Nephron (organoid): ENCODE data around the gene MIEN1.

Source experiments
- H3K27ac Mint-ChIP-seq, 3 experiments: 2 replicates each; pipeline ENCODE4 v1.8.0; 2020; ENCODE audit warnings: mixed read lengths in 3 of 3, mild to moderate bottlenecking in 2 of 3, moderate library complexity in 1 of 3
- H3K27me3 Mint-ChIP-seq: 2 replicates; pipeline ENCODE4 v1.8.0; 2021; ENCODE audit warnings: low read depth, mild to moderate bottlenecking, moderate library complexity, mixed read lengths
- H3K36me3 Mint-ChIP-seq: 2 replicates; pipeline ENCODE4 v1.8.0; 2020; ENCODE audit warnings: low read depth, mixed read lengths
- H3K4me1 Mint-ChIP-seq: 2 replicates; pipeline ENCODE4 v1.8.0; 2020; ENCODE audit warnings: mixed read lengths
- H3K4me3 Mint-ChIP-seq, 3 experiments: 2 replicates each; pipeline ENCODE4 v1.8.0; 2020; ENCODE audit warnings: mild to moderate bottlenecking in 3 of 3, mixed read lengths in 3 of 3, moderate library complexity in 2 of 3
- H3K9me3 Mint-ChIP-seq: 2 replicates; pipeline ENCODE4 v1.8.0; 2020; ENCODE audit warnings: mixed read lengths
- CTCF ChIP-seq, 3 experiments: fragments of 200-600 bp; sonication (generic); IDR thresholded peaks; one replicate each; pipeline ENCODE4 v1.5.0; 2021; ENCODE audit warnings: antibody characterized with exemption in 3 of 3; ENCODE audit not compliant: unreplicated experiment in 3 of 3

MIEN1 gene

GRCh38 chr17:39705786-39706348 is 24.5 kb downstream of the MIEN1 start:
- no peak for TF ChIP-seq CTCF (IDR thresholded peaks at IDR 0.05; ENCODE audit: unreplicated experiment in 3 of 3)
- peak overlapping the region in 2 of 3 experiments; percentile 19 to 65 for H3K4me3 Mint-ChIP-seq
- peaks cover 66% of the 10 kb centered on the region for H3K4me1 Mint-ChIP-seq
- H3K9me3 Mint-ChIP-seq, result no peaks in the 10 kb centered on the region
- H3K36me3 Mint-ChIP-seq, result peaks cover 32% of the 10 kb centered on the region
- peak overlapping the region in 2 of 3 experiments; percentile 34 to 72 for H3K27ac Mint-ChIP-seq
- no peaks in the 10 kb centered on the region for H3K27me3 Mint-ChIP-seq

- TF ChIP-seq CTCF (IDR thresholded peaks at IDR 0.05; ENCODE audit: unreplicated experiment in 3 of 3), result no peak
- H3K36me3 Mint-ChIP-seq, result peaks cover 26% of the 10 kb centered on the region
- H3K4me1 Mint-ChIP-seq, result peaks cover 66% of the 10 kb centered on the region
- H3K4me3 Mint-ChIP-seq, result peak overlapping the region in 2 of 3 experiments; percentile 57 to 65
- no peaks in the 10 kb centered on the region for H3K27me3 Mint-ChIP-seq
- H3K9me3 Mint-ChIP-seq, result no peaks in the 10 kb centered on the region
- peak overlapping the region; percentile 34 to 72 (median 66) for H3K27ac Mint-ChIP-seq
Observed at GRCh38 chr17:39704821-39705551, 25.3 kb downstream of the MIEN1 start.

- no peaks in the 10 kb centered on the region for H3K9me3 Mint-ChIP-seq
- H3K4me3 Mint-ChIP-seq, result peak overlapping the region in 2 of 3 experiments; percentile 66 to 98
- peaks cover 18% of the 10 kb centered on the region for H3K36me3 Mint-ChIP-seq
- H3K27me3 Mint-ChIP-seq, result no peaks in the 10 kb centered on the region
- peaks cover 57% of the 10 kb centered on the region for H3K4me1 Mint-ChIP-seq
- TF ChIP-seq CTCF (IDR thresholded peaks at IDR 0.05; ENCODE audit: unreplicated experiment in 3 of 3), result no peak
- H3K27ac Mint-ChIP-seq, result peak overlapping the region; percentile 60 to 83 (median 71)
Observed at GRCh38 chr17:39703913-39704312, 26.4 kb downstream of the MIEN1 start.

- Mint-ChIP-seq H3K9me3 (no peaks in the 10 kb centered on the region), H3K27ac (peak overlapping the region; percentile 60 to 96 (median 83)), H3K27me3 (no peaks in the 10 kb centered on the region), H3K4me1 (peaks cover 54% of the 10 kb centered on the region), H3K36me3 (peaks cover 13% of the 10 kb centered on the region), H3K4me3 (peak overlapping the region; percentile 90 to 98 (median 97))
- no peak for TF ChIP-seq CTCF (IDR thresholded peaks at IDR 0.05; ENCODE audit: unreplicated experiment in 3 of 3)
Observed at GRCh38 chr17:39702901-39703893, 27.1 kb downstream of the MIEN1 start.

- H3K36me3 Mint-ChIP-seq, result peaks cover 4% of the 10 kb centered on the region
- peaks cover 49% of the 10 kb centered on the region for H3K4me1 Mint-ChIP-seq
- H3K27ac Mint-ChIP-seq, result peak overlapping the region; percentile 83 to 96 (median 94)
- no peak for TF ChIP-seq CTCF (IDR thresholded peaks at IDR 0.05; ENCODE audit: unreplicated experiment in 3 of 3)
- peak overlapping the region; percentile 90 to 98 (median 97) for H3K4me3 Mint-ChIP-seq
- H3K27me3 Mint-ChIP-seq, result no peaks in the 10 kb centered on the region
- no peaks in the 10 kb centered on the region for H3K9me3 Mint-ChIP-seq
Observed at GRCh38 chr17:39701784-39702422, 28.4 kb downstream of the MIEN1 start.
